Stimulated activated CD4-positive, alpha-beta T cell treated with anti-CD3 and anti-CD28 coated beads, Interleukin-15, amount 100 ng/mL, for 24 hours (primary cell): Measurements from ENCODE around the gene RIMS4.

Source experiments
- DNase-seq: peaks from one replicate; pipeline ENCODE4 v3.0.0-alpha.2; 2020

The RIMS4 gene

GRCh38 chr20:44715499-44716308 is 94.6 kb downstream of the RIMS4 start:
- no peak for DNase-seq

DNA sequence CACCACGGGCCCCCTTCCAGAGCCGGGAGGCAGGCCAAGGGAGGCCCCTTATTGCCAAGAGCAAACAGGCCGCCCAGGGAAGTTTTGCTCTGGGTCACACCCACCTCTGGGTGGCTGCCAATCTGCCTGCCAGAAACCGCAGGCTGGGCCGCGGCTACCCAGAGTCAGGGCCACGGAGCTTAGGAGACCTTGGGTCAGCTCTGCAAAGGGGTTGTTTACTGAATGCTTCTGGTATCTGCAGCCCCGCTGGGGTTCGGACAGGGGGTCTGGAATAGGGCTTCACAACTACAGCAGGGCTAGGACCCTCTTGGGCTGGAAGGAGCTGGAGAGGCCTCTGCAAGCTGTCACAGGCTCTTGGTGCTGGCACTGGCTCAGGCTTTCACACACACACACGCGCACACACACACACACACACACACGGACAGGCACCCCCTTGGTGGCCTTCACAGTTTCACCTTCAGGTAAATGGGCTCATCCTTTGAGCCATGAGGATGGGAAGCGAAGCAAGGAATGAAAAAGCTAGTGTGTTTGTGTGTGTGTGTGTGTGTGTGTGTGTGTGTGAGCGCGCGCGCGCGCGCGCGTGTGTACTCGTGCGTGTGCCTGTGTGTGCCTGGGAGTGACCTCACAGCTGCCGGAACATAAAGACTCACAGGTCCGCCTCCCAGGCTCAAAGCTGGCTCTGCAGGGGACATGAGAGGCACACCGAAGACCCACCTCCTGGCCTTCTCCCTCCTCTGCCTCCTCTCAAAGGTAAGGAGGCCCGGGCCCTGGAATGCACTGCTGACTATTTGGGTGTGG is 95.4 kb downstream of the RIMS4 start, which contains the start of gene CCN5:
CCN5 (plus strand) TSS at position 669 of the 798 bp plus-strand sequence; CDS start at position 691, 22 bp downstream.
- DNase-seq = no peak

- no peak for DNase-seq
Observed at GRCh38 chr20:44714102-44714700, 96.1 kb downstream of the RIMS4 start.

- no peak for DNase-seq
Observed at GRCh38 chr20:44711237-44711636, 99.1 kb downstream of the RIMS4 start.

- DNase-seq = no peak
Observed at GRCh38 chr20:44709797-44710196, 100.5 kb downstream of the RIMS4 start.

DNA sequence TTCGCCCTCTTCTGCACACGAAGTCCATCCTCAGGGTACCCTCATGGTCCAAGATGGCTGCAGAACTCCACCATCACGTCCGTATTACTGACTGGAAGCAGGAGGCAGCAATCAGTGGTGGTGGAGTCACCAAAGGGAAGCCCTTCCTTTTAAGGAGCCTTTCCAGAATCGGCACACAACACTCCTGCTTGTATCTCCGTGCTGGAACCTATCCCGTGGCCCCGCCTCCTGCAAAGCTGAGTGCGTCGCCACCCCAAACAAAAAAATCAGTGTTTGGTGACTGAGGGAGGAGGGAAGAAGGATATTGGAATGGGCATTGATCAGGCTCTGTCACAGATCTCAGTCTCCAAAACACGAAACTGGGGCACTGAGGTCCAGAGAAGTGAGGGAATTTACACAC is 101.0 kb downstream of the RIMS4 start:
- no peak for DNase-seq

DNA sequence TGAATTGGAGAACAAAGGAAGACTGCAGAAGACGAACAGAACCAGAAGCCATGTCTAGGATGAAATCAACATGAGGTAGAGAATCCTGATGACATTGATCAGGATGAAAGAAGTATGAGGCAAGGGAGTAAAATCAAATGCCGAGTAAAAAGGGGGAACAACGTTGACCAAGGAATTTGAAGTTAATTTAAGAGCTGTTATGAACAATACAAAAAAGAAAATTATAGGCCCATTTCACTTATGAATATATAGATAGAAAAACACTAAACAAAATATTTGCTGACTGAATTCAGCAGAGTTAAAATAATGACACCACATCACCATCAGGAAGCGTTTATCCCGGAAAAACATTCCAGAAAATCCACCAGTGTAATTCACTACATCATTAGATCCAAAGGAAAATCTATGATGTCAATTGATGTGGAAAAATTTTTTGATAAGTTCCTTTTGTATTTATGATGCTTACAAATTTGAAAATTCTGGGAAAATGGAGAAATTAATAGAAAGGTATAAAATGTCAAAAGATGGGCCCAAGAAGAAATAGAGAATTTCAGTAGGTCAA is 103.2 kb downstream of the RIMS4 start:
- DNase-seq = no peak

- no peak for DNase-seq
Observed at GRCh38 chr20:44706301-44707017, 103.9 kb downstream of the RIMS4 start.

- DNase-seq = no peak
Observed at GRCh38 chr20:44705364-44706094, 104.8 kb downstream of the RIMS4 start.

DNA sequence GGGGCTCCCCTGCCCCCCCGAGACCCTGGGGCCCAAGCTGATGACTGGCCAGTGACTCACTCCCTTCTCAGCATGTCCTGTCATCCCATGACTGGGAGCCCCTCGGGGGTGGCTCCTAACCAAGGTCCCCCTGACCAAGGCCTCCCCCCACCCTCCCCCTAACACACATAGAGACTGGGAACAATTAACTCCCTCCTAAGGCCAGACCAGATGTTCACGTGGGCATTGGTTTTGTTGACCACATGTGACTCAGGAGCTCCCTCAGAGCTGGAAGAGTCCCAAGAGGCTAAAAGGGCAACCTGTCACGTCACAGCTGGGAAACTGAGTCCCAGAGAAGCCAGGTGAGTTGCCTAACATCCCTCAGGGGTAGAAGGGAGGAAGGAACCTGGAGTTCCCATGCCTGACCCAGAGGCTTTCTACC is 105.8 kb downstream of the RIMS4 start:
- no peak for DNase-seq

GRCh38 chr20:44703956-44704488 is 106.3 kb downstream of the RIMS4 start:
- no peak for DNase-seq

DNA sequence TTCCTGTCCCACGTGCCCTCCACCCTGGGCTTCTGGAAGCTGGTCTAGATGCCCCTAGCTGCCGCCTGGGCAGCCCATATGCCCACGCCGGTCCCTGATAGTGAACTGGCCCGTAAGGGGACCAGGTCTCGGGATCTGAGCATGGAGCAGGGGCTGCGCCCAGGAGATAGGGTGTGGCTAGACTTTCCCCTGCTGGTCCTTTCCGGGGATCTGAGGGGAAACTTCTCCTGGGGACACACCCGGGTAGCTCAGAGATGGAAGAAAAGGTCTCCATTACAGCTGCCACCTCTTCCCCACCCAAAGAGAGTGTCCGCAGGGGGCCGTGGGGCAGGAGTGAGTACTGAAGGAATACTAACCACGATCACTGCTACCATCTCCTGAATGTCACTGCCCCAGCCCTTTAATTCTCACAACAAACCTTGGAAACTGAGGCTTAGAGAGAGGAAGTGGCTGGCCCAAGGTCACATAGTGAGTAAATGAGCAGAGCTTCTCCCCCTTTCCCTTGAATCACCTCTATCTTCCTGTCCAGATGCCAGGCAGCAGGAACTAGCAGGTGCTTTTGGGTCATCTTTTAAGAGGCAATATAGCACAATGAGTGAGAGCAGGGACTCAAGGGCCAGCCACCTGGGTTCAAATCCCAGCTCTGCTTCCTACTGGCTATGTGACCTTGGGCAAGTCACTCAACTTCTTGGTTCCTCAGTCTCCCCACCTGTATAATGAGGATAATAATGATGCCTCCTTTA is 107.0 kb downstream of the RIMS4 start:
- no peak for DNase-seq

DNA sequence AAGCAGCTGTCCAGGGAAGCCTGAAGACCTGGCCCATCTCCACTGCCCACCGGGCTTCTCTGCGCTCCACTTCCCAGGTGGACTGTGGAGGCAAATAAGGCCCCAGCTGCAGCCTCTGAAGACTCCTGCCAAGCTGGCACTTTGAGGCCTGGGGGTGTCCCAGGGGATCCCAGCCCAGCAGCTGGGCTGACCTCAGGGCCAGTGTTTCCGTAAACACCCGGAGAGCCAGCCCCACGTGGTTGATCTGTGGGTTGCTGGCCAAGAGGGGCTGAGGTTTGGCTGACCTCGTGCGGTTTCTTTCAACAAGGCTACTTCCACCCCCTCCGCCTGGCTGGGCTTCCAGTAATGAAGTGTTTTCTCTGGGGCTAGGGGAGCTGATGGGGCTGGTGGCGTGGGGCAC is 107.6 kb downstream of the RIMS4 start:
- no peak for DNase-seq

DNA sequence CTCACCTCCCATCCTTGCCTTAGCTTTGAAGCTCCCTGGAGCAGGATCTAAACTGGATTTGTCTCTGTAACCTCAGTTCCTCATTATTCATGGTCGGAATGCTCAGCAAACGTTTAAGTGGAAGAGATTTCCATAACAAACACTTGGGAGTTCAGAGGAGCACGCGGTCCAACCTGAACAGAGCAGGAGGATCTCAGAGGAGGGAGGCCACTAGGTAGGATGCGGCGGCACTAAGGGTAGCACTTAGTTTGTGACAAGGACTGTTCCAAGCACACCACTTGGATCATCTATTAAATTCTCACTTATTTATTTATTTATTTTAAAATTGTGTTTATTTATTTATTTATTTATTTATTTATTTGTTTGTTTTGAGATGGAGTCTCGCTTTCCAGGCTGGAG is 108.5 kb downstream of the RIMS4 start:
- DNase-seq = no peak
